Activated CD8-positive, alpha-beta memory T cell treated with anti-CD3 and anti-CD28 coated beads for 48 hours (primary cell): ENCODE data around the gene ACOT12.

ENCODE experiments used
- DNase-seq, 3 experiments: peaks; one replicate each; pipeline ENCODE4 v3.0.0-alpha.2; 2020; ENCODE audit warnings: low read depth in 2 of 3, low spot score in 2 of 3

Gene ACOT12

GRCh38 chr5:81400375-81400774 is 6.4 kb upstream of the ACOT12 start:
- no peak for DNase-seq

- no peak for DNase-seq
Observed at GRCh38 chr5:81398741-81399140, 4.8 kb upstream of the ACOT12 start.

GRCh38 chr5:81397176-81397575 is 3.2 kb upstream of the ACOT12 start:
- no peak for DNase-seq

- DNase-seq = no peak
Observed at GRCh38 chr5:81395262-81395661, 1.3 kb upstream of the ACOT12 start.

GRCh38 chr5:81393430-81393782 is 528 bp downstream of the ACOT12 start:
- DNase-seq = no peak

GRCh38 chr5:81389025-81389424 is 4.9 kb downstream of the ACOT12 start:
- DNase-seq = no peak

- DNase-seq = no peak
Observed at GRCh38 chr5:81388169-81388568, 5.8 kb downstream of the ACOT12 start.

- no peak for DNase-seq
Observed at GRCh38 chr5:81383867-81384266, 10.1 kb downstream of the ACOT12 start.

- no peak for DNase-seq
Observed at GRCh38 chr5:81371354-81371876, 22.5 kb downstream of the ACOT12 start.

- no peak for DNase-seq
Observed at GRCh38 chr5:81370912-81371311, 23.0 kb downstream of the ACOT12 start.

- DNase-seq = no peak
Observed at GRCh38 chr5:81365541-81365940, 28.4 kb downstream of the ACOT12 start.

GRCh38 chr5:81363093-81363871 is 30.7 kb downstream of the ACOT12 start:
- DNase-seq = no peak

GRCh38 chr5:81361600-81361999 is 32.3 kb downstream of the ACOT12 start:
- no peak for DNase-seq

- no peak for DNase-seq
Observed at GRCh38 chr5:81360640-81361039, 33.3 kb downstream of the ACOT12 start.

- no peak for DNase-seq
Observed at GRCh38 chr5:81359881-81360280, 34.1 kb downstream of the ACOT12 start.

GRCh38 chr5:81359108-81359507 is 34.8 kb downstream of the ACOT12 start:
- DNase-seq = no peak

GRCh38 chr5:81355291-81356251 is 38.4 kb downstream of the ACOT12 start:
- DNase-seq = no peak

- no peak for DNase-seq
Observed at GRCh38 chr5:81354093-81354492, 39.8 kb downstream of the ACOT12 start.

GRCh38 chr5:81353189-81353588 is 40.7 kb downstream of the ACOT12 start:
- DNase-seq = no peak

GRCh38 chr5:81350507-81350906 is 43.4 kb downstream of the ACOT12 start:
- DNase-seq = no peak

GRCh38 chr5:81349161-81349560 is 44.8 kb downstream of the ACOT12 start:
- DNase-seq = no peak

- DNase-seq = no peak
Observed at GRCh38 chr5:81345411-81346003, 48.4 kb downstream of the ACOT12 start.
